HepG2 (cell line): ENCODE measurements around the gene METTL22. TPM values are rescaled to one million over a fixed set of nuclear protein-coding genes. Genes with fewer than 3 reads are reported as not detected.
A peak's percentile ranks its signal among the peaks of the same experiment; 100 is the strongest.

Experiments used
- ATAC-seq: fragments of 200-7000 bp; cut with Tn5 transposase; 3 replicates; pipeline ENCODE4 v1.9.1; 2020; ENCODE audit warnings: mild to moderate bottlenecking, moderate library complexity
- BruUV-seq: library from RNA; stranded (reverse); fragments of 400-500 nt; replicated peaks from 2 replicates; lab custom pipeline; 2021; lab: Mats Ljungman, UMichigan
- CTCF ChIA-PET: fragments of 300-600 bp; formaldehyde crosslinking; extraction: SDS; loops from one replicate; lab custom pipeline; 2021; ENCODE audit warnings: low total read pairs, inconsistent platforms, low intra/inter-chr PET ratio; lab: Yijun Ruan, JAX
- POLR2A ChIA-PET: fragments of 350-600 bp; sonication (Branson Sonifier 250); formaldehyde crosslinking; loops from one replicate; lab custom pipeline; 2020; ENCODE audit warnings: antibody characterized with exemption, inconsistent platforms; lab: Yijun Ruan, JAX
- DNase-seq: peaks from one replicate; pipeline ENCODE4 v3.0.0-alpha.2; 2015; ENCODE audit warnings: low spot score
- FAIRE-seq: peaks from 3 replicates; lab custom pipeline; 2011; peaks lifted over from hg19 to GRCh38; lab: Jason Lieb, UNC
- H2AFZ ChIP-seq: one replicate; pipeline ENCODE4 v1.6.1; 2011; ENCODE audit warnings: low read length, inconsistent platforms
- H3K27ac ChIP-seq: fragments of 300-600 bp; 3 replicates; pipeline ENCODE4 v1.8.0; 2011; ENCODE audit warnings: mixed run types, mild to moderate bottlenecking, mixed read lengths, low read length, inconsistent platforms; ENCODE audit not compliant: insufficient read depth; ENCODE audit errors: extremely low read length
- H3K27me3 ChIP-seq, 2 experiments: fragments of 200-600 bp in 1 of 2; 2 replicates in 1 of 2; 3 replicates in 1 of 2; pipeline versions ENCODE4 v1.6.0 to v1.8.0; 2011; ENCODE audit warnings: low read length in 2 of 2, mild to moderate bottlenecking in 2 of 2, moderate library complexity in 2 of 2, inconsistent platforms in 1 of 2; ENCODE audit not compliant: insufficient read depth in 2 of 2, control insufficient read depth in 1 of 2
- H3K36me3 ChIP-seq, 2 experiments: fragments of 200-600 bp in 1 of 2; replicated peaks in 1 of 2; 2 replicates in 1 of 2; 3 replicates in 1 of 2; pipeline versions ENCODE4 v1.5.1 to v1.8.0; 2011; ENCODE audit warnings: low read length in 2 of 2, inconsistent platforms in 1 of 2; ENCODE audit not compliant: insufficient read depth in 2 of 2, control insufficient read depth in 1 of 2
- H3K4me1 ChIP-seq: 2 replicates; pipeline ENCODE4 v1.5.1; 2012; ENCODE audit warnings: low read length, inconsistent platforms; ENCODE audit not compliant: insufficient read depth
- H3K4me2 ChIP-seq: 2 replicates; pipeline ENCODE4 v1.6.0; 2011; ENCODE audit warnings: low read depth, low read length, inconsistent platforms
- H3K4me3 ChIP-seq, 3 experiments: fragments of 200-600 bp in 1 of 3; sonication (generic), shearing (Covaris generic) in 1 of 3; replicated peaks in 1 of 3; 2 replicates each; pipeline ENCODE4 v1.5.1; 2011 to 2016; ENCODE audit warnings: low read length in 3 of 3, inconsistent platforms in 2 of 3, low read depth in 2 of 3, mild to moderate bottlenecking in 2 of 3, control low read depth in 1 of 3, mixed read lengths in 1 of 3; ENCODE audit not compliant: insufficient read depth in 1 of 3
- H3K79me2 ChIP-seq: one replicate; pipeline ENCODE4 v1.6.1; 2011; ENCODE audit warnings: low read length, inconsistent platforms; ENCODE audit not compliant: insufficient read depth
- H3K9ac ChIP-seq: 2 replicates; pipeline ENCODE4 v1.6.0; 2011; ENCODE audit warnings: mild to moderate bottlenecking, low read depth, low read length, inconsistent platforms; ENCODE audit not compliant: insufficient read depth
- H3K9me3 ChIP-seq: 2 replicates; pipeline ENCODE4 v1.5.1; 2012; ENCODE audit warnings: mild to moderate bottlenecking, low read length
- H4K20me1 ChIP-seq: 2 replicates; pipeline ENCODE4 v1.6.0; 2011; ENCODE audit warnings: inconsistent platforms, mild to moderate bottlenecking, low read length, moderate library complexity; ENCODE audit not compliant: insufficient read depth
- NFAT5 ChIP-seq: sonication (generic); formaldehyde crosslinking; IDR thresholded peaks from 2 replicates; pipeline ENCODE4 v1.4.0; 2020; ENCODE audit warnings: missing genetic modification reagents
- ZNF629 ChIP-seq: sonication (generic); formaldehyde crosslinking; conservative IDR thresholded peaks from 2 replicates; pipeline ENCODE4 v1.5.0; 2020; ENCODE audit warnings: missing genetic modification reagents
- WGBS: methylation state at CpG from one replicate; pipeline ENCODE4 v1.1.6; 2017; ENCODE audit warnings: low lambda C conversion rate; 5-methylcytosine and 5-hydroxymethylcytosine counted together
- in situ Hi-C: cut with HindIII; loops from 2 replicates; pipeline ENCODE4 v1.10.0; 2017; ENCODE audit warnings: low pct_unique_long_range_greater_than_20kb; ENCODE audit not compliant: extremely low pct_ligation_motif_present
- intact Hi-C: fragments of 100-400 bp; cut with micrococcal nuclease; formaldehyde crosslinking; loops from one replicate; pipeline ENCODE4 v1.10.0; 2022; ENCODE audit not compliant: unreplicated experiment
- polyA plus RNA-seq, 8 experiments: library from polyadenylated mRNA; depleted of rRNA in 3 of 8; stranded (reverse) in 7 of 8; unstranded in 1 of 8; fragments of >200 nt; fragmentation: Illumina TruSeq in 4 of 8; extraction: Trizol in 4 of 8; gene quantifications; 2 replicates each; pipeline versions ENCODE4 v1.2.1 to v1.2.3, GENCODE V29; 2011 to 2016; ENCODE audit warnings: low read depth in 4 of 8, missing spikeins in 1 of 8, mixed read lengths in 1 of 8; ENCODE audit not compliant: insufficient read depth in 1 of 8
- total RNA-seq, 5 experiments: library from RNA; depleted of rRNA; stranded (reverse); fragments of >200 nt; fragmentation: Illumina TruSeq; extraction: Trizol; gene quantifications; 2 replicates each; pipeline ENCODE4 v1.2.3, GENCODE V29; 2016; ENCODE audit warnings: low read depth in 1 of 5

The METTL22 gene
- total and polyA plus RNA-seq, 2 of the 13 experiments (the other 11 are each of a cell fraction or from before 2014, with no cell fraction given) = 36.2 to 94.8 TPM

DNA sequence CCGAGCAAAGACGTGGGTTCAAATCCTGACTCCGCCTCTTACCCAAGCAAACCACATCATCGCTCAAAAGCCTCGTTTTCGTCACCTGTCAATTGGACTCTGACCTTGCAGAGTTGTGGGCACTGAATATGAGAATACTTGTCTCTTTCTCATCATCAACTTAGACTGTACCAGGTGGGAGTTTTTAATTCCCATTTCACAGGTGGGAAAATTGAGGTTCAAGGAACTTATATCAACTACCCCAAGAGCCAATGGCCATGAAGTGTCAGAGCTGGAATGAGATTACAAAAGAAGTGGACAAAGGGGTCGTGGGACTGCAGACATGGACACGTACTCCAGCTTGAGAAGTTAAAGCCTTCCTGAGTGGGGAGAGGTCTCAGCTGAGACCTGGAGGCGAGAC is 41.9 kb upstream of the METTL22 start:
- no peak overlapping the region for H3K9ac ChIP-seq
- CTCF ChIA-PET = interaction anchor here (2.2 kb wide), 1 partner anchor 12 kb away, joined by 5 read pairs; no protein-coding TSS in a partner anchor
- H3K79me2 ChIP-seq = no peaks in the 10 kb centered on the region
- WGBS = 26% methylated on average over 9 of the region's 9 CpGs
- no peaks in the 10 kb centered on the region for H4K20me1 ChIP-seq
- TF ChIP-seq ZNF629 (CRISPR knock-in tag) (peak; percentile 81), NFAT5 (CRISPR knock-in tag) (no peak)
- in situ Hi-C loops (no loop called here), intact Hi-C loops (loop anchor here (10.0 kb wide), 1 partner anchor 555 kb away; no protein-coding TSS in a partner anchor)
- no peak for DNase-seq
- peaks cover 3 to 15% of the 10 kb centered on the region in 2 experiments; a peak in 2 of 5 replicates for H3K27me3 ChIP-seq
- peaks cover 39% of the 10 kb centered on the region for H3K4me1 ChIP-seq
- H3K4me3 ChIP-seq = no peak overlapping the region
- no peak overlapping the region for H3K27ac ChIP-seq
- no peaks in the 10 kb centered on the region for H3K9me3 ChIP-seq
- POLR2A ChIA-PET = no interaction called here
- H3K36me3 ChIP-seq = no peaks in the 10 kb centered on the region
- H2AFZ ChIP-seq = no peak overlapping the region
- BruUV-seq = no TSS peak
- no peak overlapping the region for H3K4me2 ChIP-seq
- ATAC-seq = no peak
- FAIRE-seq = no peak
